Ramos (cell line): ENCODE data around the gene CGB5.
"Not testable (repeated sequence)": the region's sequence is repeated elsewhere in the genome, so short reads cannot be mapped to it uniquely, and the experiment has no call there.

ENCODE experiments used
- in situ Hi-C: fragments of 300-500 bp; cut with MboI; formaldehyde crosslinking; loops from one replicate; pipeline ENCODE4 v1.14.3; 2022; ENCODE audit warnings: low sequenced_read_pairs; ENCODE audit not compliant: unreplicated experiment

The CGB5 gene

DNA sequence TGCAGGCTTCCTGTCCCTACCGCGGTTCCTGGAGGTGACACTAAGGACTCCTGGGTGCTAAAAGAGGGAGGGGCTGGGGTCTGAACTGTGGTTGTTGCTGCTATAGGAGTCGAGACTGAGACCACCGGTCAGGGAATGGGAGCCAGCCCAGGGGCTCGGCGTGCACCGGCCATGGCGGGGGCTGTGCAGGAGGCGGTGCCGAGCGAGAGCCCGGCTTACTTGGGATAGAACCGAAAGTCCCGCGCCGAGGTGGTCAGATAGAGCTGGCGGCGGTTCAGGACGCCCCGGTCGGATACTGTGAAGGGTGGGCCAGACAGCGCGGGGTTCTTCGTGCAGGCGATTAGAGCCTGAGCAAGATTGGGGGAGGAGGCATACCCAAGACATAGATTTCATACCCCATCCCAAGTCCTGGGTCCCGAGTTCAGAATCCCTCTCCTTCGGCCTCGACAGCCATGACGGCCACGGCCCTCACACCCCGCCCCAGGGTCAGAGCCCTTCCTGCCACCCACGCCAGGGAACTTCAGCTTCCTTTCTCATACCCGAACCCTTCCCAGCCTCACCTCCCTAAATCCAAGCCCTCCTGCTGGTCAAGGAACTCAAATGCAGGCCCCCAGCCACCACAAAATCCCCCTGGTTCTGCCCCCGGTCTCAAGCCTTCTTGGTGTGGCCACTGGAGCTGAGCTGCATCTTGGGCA lies 13.4 kb downstream of the CGB5 start:
- in situ Hi-C loops: not testable (repeated sequence)

GRCh38 chr19:49057636-49058234 lies 14.1 kb downstream of the CGB5 start, which contains the start of gene CGB7:
TSS of gene CGB7 (minus strand) at chr19:49057749. CDS start at chr19:49055375, 2,374 bp downstream.
- in situ Hi-C loops: no loop called here

GRCh38 chr19:49058562-49058961 lies 14.9 kb downstream of the CGB5 start:
- in situ Hi-C loops: no loop called here

DNA sequence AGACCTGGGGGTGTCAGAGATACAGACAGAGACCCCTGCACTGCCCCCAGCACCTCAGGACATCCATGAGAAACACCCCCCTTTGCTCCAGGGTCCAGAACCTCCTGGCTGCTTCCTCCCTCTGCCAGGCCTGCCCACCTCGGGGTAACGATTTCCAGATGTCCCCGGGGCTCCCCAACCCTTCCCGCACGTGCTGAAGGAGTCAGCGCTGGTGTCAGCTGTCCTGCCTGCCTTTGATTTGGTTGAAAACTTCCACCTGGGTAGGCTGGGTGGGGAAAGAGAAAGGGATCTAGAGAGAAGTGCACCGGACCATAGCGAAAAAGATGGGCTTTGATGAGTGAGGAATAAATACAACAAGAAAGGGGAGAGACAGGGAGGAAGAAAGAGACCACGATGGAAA lies 15.4 kb downstream of the CGB5 start:
- in situ Hi-C loops: no loop called here

- in situ Hi-C loops: no loop called here
Measured at GRCh38 chr19:49061000-49061399, 17.4 kb downstream of the CGB5 start.

DNA sequence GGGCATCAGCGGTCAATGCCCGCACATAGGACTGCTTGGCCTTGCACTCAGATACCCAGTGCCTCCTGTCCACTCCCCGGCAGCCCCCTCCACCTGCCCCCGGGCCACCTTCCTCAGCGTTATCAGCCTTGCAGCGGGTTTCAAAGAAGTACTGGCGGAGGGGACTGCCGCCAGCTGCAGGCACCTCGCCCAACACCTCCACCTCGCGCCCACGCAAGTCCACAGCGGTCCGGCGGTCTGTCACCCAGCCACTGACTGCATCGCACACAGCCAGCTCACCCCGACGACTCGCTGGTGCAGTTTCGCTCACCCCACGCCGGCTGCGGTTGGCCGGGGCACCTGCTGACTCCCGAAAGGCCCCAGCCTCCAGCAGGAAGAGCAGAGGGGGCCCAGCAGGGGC lies 17.8 kb downstream of the CGB5 start:
- in situ Hi-C loops: no loop called here

DNA sequence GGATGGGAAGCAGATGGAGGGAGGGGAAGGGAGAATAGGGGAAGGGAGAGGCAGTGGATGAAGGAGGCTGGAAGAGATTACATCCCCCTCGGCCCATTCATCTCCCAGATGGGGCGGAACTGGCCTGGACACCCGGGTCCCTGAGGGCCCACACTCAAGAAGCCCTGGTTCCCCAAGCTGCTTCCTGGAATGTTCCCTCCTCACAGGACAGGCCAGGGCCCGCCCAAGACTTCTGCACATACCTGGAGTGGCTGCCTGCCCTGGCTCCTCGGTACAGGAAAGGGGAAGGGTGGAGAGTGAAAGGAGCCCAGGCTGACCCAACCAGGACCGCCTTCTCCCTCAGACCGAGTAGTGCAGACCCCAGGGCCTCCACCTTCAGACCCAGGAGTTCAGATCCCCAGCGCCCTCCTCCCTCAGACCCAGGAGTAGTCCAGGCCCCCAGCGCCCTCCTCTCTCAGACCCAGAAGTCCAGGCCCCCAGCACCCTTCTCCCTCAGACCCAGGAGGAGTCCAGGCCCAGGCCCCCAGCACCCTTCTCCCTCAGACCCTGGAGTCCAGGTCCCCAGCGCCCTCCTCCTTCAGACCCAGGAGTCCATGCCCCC lies 20.5 kb downstream of the CGB5 start:
- in situ Hi-C loops: no loop called here

- in situ Hi-C loops: no loop called here
Measured at GRCh38 chr19:49064768-49065611, 21.3 kb downstream of the CGB5 start, which contains the start of gene NTF4. TSS of gene NTF4 (minus strand) at chr19:49064818. CDS start at chr19:49061997, 2,821 bp downstream.

DNA sequence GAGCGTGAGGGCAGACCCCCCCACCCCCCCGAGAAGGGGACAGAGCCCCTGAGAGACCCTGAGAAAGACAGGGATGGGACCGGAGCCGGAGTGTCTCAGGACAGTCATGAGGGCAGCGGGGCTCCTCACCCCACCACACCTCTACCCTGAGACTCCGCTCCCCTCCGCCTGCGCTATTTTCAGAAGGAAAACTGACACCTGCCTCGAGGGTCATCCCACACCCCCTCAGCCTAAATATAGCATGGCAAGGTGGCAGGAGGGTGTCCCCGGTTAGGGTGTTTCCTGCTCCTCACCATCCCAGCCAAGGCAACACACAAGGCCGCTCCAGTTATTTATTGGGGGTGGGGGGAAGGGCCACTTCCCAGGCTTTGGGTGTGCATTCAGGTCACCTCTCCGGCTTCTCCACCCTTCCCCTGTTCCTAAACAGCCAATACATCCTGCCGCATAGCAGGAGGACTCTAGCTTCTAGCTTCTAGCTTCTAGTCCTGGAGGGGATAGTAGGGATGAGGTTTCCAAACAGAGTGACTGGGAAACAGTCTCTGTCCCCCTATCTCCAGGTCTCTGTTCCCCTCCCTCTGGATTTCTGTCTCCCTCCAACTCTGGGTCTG lies 22.4 kb downstream of the CGB5 start:
- in situ Hi-C loops: no loop called here

- in situ Hi-C loops: no loop called here
Measured at GRCh38 chr19:49067554-49067953, 23.9 kb downstream of the CGB5 start.

GRCh38 chr19:49069026-49069425 lies 25.4 kb downstream of the CGB5 start:
- in situ Hi-C loops: no loop called here

- in situ Hi-C loops: no loop called here
Measured at GRCh38 chr19:49070416-49070815, 26.8 kb downstream of the CGB5 start.

GRCh38 chr19:49071860-49072547 lies 28.4 kb downstream of the CGB5 start:
- in situ Hi-C loops: no loop called here

DNA sequence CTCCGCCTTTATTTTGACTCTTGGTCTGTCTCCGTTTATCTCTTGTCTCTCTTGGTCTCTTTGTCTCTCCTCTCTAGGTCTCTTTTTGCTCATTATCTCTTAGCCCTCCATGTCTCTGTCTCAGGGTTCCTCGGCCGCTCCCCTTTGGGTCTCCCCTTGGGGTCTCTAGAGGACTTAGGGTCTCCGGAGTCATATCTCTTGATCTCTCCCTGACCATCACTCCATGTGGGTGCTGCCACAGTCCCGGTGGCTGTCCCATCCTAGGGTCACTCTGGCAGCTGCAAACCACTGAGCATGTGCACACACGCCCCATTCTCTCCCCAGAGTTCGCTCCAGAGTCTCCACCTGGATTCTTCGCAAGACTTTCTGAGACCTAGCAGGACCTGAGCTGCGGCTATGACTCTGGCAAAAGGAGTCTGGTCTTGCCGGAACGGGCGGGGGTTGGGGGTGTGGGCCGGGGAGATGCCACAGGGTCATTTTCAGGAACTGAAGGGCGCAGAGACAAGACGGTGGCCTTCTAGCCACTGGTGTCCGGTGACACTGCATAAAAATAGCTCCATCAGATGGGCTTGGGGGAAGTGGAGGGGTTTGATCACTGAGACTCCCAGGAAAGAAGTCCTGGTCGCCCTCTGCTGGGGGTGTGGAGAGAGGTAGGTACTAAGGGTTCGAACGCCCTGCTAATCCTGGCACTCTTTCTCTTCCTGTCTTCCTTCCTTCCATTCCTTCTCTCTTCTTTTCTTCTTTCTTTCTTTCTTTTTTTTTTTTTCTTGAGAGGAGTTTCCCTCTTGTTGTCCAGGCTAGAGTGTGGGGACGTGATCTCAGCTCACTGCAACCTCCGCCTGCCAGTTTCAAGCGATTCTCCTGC lies 30.1 kb downstream of the CGB5 start:
- in situ Hi-C loops: no loop called here

DNA sequence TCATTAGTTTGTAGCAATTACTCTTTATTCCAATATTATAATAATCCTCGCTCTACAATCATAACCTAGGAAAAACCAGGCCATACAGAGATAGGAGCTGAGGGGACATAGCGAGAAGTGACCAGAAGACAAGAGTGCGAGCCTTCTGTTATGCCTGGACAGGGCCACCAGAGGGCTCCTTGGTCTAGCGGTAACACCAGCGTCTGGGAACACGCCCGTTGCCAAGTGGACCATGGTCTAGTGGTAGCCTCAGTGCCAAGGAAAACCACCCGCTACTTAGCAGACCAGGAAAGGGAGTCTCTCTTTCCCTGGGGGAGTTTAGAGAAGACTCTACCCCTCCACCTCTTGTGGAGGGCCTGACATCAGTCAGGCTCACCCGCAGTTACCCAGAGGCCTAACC lies 31.2 kb downstream of the CGB5 start:
- in situ Hi-C loops: not testable (repeated sequence)

DNA sequence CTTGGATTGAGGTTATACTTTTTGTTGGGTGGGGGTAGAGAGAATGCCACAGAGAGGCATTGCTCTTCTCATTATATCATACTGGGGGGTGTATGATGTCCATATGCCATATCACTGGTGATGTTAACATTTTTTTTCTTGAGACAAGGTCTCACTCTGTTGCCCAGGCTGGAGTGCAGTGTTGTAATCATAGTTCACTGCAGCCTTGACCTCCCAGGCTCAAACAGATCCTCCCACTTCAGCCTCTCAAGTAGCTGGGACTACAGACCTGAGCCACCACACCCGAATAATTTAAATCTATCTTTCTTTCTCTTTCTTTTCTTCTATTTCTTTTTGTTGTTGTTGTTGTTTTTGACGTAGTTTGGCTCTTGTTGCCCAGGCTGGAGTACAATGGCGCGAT lies 36.7 kb downstream of the CGB5 start:
- in situ Hi-C loops: no loop called here

DNA sequence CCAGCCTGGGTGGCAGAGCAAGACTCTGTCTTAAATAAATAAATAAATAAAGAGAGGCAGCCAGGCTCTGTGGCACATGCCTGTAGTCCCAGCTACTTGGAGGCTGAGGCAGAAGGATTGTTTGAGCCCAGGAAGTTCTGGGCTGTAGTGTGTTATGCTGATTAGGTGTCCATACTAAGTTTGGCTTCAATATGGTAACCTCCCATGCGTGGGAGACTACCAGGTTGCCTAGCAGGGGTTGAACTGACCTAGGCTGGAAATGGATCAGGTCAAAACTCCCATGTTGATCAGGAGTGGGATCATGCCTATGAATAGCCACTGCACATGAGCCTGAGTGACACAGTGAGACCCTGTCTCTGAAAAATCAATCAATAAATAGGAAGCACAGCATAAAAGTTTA lies 37.6 kb downstream of the CGB5 start:
- in situ Hi-C loops: no loop called here

GRCh38 chr19:49084206-49085019 lies 40.8 kb downstream of the CGB5 start:
- in situ Hi-C loops: no loop called here
